B cell (primary cell): ENCODE results near the gene CAVIN2.

ENCODE experiments used
- CTCF ChIP-seq: fragments of 200-600 bp; IDR thresholded peaks from one replicate; pipeline ENCODE4 v1.8.0; 2022; ENCODE audit warnings: antibody characterized with exemption, mild to moderate bottlenecking
- EZH2 ChIP-seq: IDR thresholded peaks from 2 replicates; pipeline ENCODE4 v1.6.1; 2012; ENCODE audit warnings: borderline replicate concordance, low read depth, mild to moderate bottlenecking, moderate library complexity, low read length; ENCODE audit not compliant: insufficient read depth, poor library complexity, severe bottlenecking

GRCh38 chr2:191815010-191815409 lies 31.9 kb downstream of the CAVIN2 start:
- TF ChIP-seq CTCF, result no peak
- TF ChIP-seq EZH2, result no peak
